ENCODE measurements around the gene SP140.

DNA sequence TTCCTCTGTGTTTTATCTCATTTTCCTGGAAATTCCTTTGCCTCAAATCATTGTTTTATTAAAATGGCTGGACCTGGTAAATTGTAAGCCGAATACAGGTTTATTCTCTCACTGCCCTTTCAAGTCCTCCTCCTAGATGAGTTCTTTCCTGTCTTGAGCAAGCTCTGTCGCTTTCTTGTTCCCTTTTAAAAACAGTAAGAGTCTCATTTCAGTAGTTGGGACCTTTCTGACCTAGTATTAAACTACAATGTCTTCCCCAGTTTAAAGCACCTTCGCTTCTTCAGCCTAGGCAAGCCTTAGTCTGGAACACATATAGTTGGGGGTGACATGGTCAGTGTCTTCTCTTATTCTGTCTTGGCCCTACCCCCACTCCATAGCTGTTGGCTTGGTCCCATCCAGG is 60.5 kb downstream of the SP140 start:
- no peak for TF ChIP-seq FOXM1 (IDR thresholded peaks at IDR 0.05; ENCODE audit: borderline replicate concordance)
- TF ChIP-seq, protein P1, sequence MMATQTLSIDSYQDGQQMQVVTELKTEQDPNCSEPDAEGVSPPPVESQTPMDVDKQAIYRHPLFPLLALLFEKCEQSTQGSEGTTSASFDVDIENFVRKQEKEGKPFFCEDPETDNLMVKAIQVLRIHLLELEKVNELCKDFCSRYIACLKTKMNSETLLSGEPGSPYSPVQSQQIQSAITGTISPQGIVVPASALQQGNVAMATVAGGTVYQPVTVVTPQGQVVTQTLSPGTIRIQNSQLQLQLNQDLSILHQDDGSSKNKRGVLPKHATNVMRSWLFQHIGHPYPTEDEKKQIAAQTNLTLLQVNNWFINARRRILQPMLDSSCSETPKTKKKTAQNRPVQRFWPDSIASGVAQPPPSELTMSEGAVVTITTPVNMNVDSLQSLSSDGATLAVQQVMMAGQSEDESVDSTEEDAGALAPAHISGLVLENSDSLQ (IDR thresholded peaks at IDR 0.05) = no peak
- no peak for TF ChIP-seq L3MBTL2 (conservative IDR thresholded peaks at IDR 0.05)
- TF ChIP-seq SUZ12 (IDR thresholded peaks at IDR 0.05) = no peak
- no peak for TF ChIP-seq NFRKB (IDR thresholded peaks at IDR 0.05)
- TF ChIP-seq SP1 (IDR thresholded peaks at IDR 0.05) = no peak
